Ammon's horn (tissue), 1 donor: Measurements from ENCODE around the gene APEH.

ENCODE experiments used
- DNase-seq: peaks from one replicate; pipeline ENCODE4 v3.0.0-alpha.2; 2016; ENCODE audit warnings: low spot score

The APEH gene

GRCh38 chr3:49673715-49674496 lies at the start of gene APEH:
Gene APEH (plus strand): TSS chr3:49674351. CDS start chr3:49674402, 51 bp downstream.
- peak; percentile 95 for DNase-seq

DNA sequence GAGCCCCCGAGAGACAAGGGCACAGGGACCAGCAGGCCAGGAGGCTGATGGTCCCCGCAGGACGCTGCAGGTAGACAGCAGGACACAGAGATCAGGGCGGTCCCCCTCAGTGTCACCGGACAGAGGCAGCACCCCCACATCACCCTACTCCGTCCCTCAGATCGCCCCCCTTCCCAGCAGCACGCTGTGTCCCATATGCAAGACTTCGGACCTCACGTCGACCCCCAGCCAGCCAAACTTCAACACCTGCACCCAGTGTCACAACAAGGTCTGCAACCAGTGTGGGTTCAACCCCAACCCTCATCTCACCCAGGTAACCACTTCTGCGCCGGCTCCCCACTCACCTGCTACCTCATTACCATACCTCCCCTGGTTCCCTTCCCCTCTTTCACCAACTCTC lies 49.1 kb upstream of the APEH start:
- no peak for DNase-seq

DNA sequence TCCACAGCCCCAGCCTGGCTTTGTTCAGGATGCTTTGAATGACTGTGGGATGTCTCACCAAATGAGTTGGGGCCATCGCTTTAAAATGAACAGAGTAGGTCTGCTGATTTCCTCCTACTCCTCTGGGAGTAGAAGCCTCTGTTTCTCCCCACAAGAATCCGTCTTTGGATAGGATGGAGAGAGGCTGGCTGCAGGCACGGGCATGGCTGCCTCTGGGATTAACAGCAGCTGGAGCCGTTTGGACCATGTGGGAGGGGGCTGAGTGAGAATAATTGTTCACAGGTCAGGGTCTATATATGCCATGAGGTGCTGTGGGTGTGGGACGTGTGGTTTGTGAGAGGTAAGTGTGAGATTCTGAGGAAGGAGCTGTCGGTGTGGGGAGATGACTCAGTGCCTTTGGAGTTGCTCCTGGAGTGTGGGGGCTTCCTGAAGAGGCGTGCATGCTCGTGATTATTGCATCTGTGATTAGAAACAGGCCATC lies 48.0 kb upstream of the APEH start:
- peak; percentile 49 for DNase-seq

DNA sequence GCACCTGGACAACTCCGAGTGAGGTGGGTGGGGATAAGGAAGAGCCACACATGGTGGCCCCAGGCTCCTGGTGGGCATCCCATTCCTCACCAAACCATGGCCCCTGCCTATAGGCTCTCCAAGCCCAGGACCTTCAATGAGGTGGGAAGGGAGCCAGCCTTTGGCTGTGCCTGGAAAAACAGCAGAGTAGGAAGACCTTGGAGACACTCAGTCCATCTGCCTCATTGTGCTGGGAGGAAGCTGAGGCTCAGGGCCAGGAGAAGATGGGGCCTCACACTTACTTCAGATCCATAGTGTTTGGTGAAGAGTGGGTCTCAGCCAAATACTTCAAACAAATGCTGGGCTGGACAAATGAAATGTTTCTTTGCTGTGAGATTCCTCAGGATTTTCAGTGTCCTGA lies 47.4 kb upstream of the APEH start:
- no peak for DNase-seq

DNA sequence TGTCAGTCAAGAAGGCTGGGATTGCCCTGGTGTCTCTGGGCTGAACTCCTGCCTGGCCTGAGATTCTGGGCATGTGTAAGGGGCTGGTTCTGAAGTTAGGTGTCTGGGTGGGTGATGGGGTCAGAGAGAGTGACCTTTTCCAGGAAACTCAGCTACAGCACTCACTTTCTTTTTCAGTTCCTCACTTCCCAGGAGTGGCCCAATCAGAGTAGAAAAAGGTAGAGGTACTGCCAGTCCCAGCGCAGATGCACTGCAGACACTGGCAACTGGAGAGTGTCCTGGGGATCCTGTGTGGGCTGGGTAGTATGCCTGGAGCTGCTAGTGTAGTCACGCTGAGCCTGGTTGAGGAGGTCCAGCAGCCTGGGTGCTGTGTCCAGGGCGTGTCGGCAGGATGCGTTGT lies 46.5 kb upstream of the APEH start:
- no peak for DNase-seq

DNA sequence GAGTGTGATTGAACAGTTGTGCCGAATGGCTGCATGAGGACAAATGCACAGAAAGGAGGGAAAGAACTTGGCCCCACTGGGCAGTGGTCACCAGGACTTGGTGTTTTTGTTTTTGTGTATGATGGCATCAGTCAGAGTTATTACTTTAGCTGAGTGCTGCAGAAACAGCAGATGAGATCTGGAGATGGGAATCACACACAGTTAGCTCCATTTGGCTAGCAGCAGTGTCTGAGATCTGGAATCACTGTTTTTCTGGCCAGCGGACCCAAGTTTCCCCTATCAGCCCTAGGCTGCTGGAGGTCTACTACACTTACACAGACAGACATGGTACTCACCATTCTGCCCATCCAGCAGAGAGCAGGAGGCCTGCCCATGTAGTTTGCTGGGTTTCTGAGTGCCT lies 45.9 kb upstream of the APEH start:
- DNase-seq: no peak

GRCh38 chr3:49629451-49629850 lies 44.7 kb upstream of the APEH start:
- no peak for DNase-seq

DNA sequence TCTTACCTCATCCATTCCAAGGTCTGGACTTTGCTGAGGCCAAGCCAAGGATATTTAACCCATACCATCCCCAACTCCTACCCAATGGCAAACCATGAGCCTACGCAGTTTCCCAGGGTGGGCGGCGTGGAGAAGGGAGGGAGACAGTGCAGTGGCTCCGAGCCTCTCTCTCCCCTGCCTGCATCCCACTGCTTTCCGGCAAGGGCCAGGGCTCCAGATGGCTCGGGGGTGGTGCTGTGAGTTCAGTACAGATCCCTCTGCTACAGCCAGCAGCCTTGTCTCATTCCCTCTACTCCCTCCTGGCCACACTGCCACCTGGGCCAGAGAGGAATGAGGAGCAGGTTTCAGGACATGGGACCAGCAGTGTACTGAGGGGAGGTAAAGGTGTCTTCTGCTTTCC lies 44.3 kb upstream of the APEH start:
- peak; percentile 65 for DNase-seq

GRCh38 chr3:49630784-49631183 lies 43.4 kb upstream of the APEH start:
- DNase-seq: no peak

- no peak for DNase-seq
Observed at GRCh38 chr3:49634736-49635135, 39.4 kb upstream of the APEH start.

DNA sequence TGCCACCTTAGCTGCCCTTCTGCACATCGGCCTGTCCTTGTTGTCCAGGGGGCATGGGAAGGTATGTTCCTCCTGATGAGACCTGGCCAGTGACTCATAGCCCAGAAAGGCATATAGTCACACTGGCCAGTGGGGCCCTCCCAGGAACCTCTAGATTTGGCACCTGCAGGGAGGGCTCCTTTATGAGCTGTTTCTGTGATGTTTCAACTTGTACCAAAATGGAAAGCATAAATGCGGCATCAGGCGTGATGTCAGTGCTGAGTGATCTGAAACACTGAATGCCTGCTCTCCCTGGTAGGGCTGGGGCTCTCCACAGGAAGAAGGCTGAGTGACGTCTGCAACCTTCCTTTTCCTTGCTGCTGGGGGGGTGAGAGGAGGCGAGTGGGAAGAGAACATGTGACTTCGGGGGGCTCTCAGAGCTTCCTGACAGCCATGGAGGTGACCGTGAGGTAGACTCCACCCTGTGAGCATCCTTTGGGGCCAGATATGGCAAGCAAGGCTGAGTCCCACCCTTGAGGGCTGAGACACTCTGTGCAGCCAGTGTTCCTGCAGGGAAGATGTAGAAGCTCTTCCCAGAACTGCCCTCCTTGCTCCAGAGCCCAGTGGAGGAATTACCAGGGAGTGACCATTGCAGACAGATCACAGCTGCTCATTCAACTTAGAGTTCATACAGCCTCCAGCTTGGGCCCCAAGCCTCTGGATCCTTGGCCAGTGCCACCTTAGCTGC lies 37.1 kb upstream of the APEH start:
- DNase-seq: peak; percentile 48

DNA sequence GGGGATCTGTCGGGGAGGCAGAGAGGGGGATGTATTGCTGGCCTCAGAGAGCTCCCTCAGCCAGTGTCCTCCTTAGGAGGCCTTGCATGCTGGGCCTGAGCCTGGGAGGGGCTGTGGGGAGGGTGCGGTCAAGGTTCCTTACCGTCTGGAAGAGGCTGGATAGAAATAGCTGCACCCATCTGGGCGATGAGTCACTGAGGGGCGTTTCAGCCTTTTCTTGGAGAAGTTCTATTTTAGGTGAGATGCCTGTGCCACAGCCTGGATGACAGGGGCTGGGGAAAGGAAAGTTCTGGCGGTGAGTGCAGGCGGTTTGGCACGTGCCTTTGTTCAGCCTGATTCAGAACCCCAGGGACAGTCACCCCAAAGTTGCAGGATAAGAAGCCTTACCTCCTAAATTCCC lies 35.7 kb upstream of the APEH start:
- DNase-seq: no peak

DNA sequence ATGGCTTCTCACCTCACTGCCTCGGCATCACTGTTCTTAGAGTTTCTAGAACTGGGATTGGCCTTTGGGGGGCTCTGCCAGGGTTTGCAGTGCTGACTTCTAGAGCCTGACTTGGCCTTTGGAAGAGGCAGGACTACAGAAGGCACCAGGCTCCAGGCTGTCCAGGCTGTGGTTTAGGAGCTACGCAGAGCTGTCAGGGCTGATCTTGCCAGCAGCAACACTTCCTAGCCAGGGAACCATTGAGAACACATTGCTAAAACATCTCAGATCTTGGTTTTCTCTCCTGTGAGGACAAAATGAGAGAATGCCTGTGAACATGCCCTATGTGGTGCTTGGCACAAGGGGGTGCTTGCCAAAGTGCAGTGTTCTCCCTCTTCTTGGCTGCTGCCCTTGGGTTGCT lies 34.6 kb upstream of the APEH start:
- DNase-seq: no peak

GRCh38 chr3:49641292-49641691 lies 32.9 kb upstream of the APEH start:
- DNase-seq: no peak

DNA sequence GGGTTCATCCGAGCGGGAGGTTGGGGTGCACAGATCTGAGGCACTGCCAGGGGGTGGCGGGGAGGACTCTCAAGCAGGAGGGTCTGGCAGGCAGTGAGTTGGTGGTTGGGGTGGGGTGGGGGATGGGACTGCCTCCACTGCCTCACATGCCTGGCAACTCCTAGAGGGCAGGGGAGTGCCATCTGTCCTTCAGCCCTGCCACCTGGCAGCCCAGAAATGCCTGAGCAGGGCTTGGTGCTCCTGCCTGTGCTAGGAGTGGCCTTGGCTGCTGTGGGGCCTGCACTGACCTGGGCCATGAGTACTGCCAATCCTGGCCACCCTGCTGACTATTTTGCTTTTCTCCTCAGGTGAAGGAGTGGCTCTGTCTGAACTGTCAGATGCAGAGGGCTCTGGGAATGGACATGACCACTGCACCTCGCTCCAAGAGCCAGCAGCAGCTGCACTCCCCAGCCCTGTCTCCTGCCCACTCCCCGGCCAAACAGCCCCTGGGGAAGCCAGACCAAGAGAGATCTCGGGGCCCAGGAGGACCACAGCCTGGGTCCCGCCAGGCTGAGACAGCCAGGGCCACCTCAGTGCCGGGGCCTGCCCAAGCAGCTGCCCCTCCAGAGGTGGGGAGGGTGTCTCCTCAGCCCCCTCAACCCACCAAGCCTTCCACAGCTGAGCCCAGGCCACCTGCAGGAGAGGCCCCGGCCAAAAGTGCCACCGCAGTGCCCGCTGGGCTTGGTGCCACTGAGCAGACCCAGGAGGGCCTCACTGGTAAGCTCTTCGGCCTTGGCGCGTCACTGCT lies 32.0 kb upstream of the APEH start:
- DNase-seq: no peak

- no peak for DNase-seq
Observed at GRCh38 chr3:49642708-49643145, 31.4 kb upstream of the APEH start.

DNA sequence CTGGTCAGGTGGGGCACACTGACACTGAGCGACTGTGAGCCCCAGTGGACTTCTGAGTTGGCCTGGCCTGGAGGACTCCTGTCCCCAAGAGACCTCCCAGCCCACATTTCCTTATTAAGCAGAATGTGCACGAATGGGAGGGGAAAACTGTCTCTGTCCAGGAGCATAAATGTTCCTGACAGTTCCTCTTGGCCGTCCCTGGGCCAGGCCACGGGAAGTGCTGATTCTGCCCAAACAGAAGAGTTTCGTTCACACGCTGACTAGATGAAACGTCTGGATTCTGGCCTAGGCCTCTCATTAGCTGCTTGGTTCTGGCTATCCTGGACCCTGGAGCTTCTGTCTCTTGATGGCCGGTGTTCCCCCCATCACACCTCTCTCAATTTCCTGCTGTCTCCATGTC lies 29.5 kb upstream of the APEH start:
- DNase-seq: no peak

DNA sequence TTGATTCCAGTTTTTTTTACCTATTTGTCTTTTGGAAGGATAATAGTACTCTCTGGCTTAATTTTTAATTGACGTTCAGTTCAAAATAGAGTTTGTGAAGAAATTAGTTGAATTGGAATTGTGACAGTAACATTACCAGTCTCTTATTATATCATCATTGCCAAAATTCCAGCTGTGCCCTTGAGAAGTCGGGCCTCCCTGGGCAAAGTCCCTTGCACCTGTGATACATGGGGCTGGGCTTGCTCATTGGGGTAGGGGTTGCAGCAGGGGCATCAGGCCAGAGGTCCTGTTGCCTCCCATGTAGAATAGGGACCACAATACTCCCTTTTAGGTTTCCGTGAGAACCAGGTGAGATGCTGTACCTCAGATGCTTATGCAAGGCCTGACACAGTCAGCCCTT lies 27.9 kb upstream of the APEH start:
- no peak for DNase-seq

- no peak for DNase-seq
Observed at GRCh38 chr3:49647741-49648140, 26.4 kb upstream of the APEH start.

DNA sequence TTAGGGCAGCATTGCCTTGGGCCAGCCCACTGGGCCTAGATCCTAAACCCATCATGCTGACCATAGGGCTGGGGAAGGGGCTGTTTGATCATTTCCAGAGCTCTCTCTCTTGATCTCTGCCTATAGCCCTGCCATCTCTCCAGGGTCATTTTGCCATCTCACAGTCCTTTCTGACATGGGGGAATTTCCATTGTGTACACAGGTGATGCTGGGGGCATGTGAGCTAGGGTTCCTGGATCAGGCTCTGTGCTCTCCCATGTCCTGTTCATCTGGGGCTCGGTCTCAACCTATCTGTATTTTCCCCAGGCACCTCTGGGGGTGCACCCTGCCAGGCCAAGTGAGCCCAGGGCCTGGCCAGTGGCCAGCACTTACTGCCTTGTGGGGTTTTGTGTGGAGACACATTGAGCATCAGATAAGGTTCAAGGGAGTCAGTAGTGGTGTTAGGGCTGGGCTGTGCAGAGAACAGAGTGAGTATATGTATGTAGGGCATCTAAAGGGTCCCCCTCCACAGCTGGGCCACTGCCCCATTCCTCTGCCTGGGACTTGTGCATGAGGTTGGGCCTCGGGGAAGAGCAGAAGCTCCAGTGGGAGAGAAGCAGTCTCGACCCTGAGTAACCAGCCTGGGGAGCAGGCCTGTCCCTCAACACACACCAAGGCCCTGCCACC lies 25.7 kb upstream of the APEH start:
- DNase-seq: no peak

DNA sequence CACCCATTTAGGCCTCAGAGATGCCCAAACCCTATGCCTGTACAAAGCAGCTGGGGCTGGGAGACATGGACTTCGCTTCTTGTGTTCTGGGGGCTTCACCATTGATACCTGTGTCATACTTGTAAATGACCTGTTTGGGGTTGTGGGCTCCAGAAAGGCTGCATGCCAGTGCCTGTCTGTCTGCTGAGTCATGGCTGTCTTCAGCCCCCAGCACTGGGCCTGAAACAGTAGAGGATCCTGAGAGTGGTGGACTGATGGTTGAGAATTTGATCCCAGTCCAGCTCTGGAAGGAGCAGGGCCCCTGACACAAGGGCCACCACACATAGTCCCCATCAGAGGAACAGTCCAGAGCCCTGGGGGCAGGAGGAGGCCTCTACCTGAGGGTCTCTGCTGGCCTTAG lies 24.6 kb upstream of the APEH start:
- DNase-seq: no peak

DNA sequence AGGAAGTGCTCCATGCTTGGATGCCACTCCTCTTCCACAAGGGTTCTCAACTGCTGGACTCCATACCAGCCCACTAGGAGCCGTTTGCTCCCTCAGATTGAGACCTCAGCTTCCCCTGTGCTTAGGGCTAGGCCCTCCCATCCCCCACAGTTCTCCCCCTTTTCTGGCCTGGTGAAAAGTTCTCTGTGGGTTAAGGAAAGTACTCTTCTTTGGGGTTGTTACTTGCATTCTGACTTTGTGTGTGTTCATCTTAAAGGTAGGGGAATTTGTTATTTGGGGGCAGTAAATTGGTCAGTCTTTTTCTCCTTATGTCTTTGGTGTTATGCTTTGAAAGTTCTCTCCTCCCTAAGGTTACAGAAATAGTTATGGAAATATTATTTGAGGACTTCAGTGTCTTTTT lies 24.0 kb upstream of the APEH start:
- DNase-seq: no peak
